Measurements from ENCODE around the gene HAPLN2.

Gene HAPLN2

DNA sequence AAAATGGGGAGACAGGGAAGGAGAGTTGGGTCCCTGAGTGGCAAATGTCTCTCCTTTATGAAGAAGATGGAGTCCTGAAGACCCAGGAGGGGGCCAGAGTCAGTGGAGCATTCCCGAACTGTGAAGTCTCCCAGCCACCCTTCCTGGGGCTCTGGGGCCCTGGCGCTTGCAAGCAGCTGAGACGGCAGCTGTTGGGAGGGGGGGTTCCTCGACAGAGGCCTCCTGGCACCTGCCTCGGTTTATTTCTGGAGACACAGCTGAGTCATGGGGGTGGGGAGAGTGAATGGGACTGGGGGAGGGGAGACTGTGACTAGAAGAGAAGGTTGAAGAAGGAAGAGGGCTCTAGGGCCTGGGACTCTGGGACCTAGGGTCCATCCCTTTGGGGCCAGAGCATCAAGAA is 44.0 kb downstream of the HAPLN2 start:
- no peak for DNase-seq (ENCODE audit: low spot score)

DNA sequence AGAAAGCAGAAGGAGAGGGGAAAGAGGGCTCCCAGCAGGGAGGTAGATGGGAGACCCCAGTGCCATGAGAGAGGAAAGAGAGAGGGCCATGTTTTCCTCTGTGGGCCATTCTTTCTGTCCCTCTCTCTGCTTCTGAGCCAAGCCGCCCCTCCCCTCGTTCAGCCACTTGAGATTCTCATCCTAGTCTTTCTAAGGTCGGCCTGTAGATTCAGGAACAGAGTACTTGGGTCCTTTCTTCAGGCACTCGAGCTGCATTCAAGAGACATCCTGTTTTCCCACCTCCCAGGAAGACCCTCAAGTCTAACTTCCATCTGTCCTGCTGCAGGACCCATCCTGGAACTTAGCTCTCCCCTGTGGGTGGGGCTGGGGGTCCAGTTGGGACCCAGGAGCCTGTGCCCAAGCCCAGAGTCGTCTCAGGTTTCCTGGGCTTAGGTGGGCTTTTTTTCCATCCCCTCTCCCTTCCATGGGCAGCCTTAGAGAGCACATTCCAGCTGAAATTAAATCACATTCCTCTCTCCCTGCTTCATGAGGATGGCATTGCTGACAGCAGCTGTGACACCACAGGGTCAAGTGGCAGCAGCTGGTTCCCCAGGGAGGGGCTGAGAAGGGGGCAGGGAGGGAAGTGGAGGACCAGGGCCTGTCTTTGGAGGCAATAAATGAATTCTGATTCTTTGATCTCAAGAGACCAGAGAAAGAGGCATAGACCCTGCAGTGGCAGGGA is 45.0 kb downstream of the HAPLN2 start:
- DNase-seq (ENCODE audit: low spot score): peak; percentile 37

DNA sequence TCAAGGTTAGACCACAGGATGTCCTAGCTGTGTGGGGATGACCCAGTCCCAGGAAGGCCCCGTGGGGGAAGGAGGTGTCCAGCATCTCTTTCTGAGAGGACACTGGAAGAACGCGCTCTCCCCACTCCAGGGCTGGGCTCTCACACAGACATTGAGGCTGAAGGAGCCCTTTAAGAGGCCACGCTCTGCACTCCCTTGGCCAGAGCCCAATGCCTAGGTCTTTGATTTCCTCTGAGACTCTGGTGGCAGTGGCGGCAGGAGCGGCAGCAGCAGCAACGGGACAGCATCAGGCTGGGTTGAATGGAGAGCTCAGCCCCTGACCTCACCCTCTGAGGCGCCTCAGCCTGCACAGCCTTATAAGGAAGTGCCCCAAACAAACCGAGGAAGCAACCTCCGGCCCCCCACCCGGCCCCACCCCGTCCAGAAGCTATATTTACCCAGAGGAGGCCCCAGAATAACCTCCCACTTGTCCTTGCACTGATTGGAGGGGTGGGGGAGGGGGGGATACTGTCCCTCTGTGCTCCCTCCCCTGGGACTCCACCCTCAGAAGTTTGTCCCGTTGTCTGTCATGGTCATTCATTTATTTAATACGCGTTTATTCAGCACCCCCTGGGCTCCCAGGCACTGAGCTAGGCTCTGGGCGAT is 45.7 kb downstream of the HAPLN2 start:
- peak; percentile 27 for DNase-seq (ENCODE audit: low spot score)

DNA sequence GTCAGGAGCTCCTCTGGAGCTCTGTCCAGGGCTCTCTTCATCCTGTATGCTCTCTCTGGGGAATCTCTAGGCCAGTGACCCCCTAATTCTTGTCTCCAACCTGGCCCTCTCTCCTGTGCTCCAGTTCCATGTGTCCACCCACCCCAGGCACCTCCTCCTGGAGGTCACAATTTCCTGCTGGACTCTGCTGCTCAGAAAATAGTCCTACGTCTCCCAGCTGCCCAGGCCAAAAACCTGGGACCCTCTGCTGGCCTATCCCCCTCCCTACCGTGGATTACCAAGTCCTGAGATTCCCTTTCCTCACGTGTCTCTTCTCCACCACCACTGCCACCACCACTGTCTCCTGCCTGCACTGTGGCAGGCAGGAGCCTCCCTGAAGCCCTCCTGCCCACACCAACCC is 46.3 kb downstream of the HAPLN2 start:
- DNase-seq (ENCODE audit: low spot score): no peak

DNA sequence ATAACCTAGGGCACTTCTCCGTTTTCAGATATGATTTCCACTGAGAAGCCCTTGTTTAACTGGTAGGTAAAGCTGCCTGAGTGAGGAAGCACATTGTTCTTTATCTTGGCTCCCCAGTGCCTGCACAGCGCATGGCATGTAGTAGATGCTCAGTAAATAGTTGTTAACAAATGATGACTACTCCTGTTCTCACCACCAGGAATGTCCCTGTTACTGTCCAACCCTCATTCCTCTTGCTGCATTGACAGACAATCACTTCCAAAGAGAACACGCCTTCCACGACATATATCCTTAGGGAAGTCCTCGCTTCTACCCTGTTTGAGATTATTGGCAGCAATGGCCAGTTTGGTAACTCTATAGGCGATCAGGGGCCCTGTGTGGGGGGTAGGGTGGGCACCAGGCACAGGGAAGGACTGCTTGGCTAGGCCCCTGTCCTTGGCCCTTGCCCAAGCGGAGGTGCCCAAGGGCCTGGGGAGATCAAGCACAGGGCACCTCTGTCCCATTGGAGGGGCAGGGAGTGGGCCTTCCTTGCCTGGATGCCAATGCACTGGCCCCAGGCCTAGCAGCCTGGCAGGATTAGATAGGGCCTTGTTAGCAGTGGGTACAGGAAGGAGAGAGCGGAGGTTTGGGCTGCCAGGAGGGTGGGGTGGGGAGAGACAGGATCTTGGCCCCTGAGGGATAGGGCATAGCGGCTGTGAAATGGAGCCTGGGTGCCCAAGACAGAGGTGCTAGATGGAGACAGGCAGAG is 47.8 kb downstream of the HAPLN2 start:
- DNase-seq (ENCODE audit: low spot score): no peak

DNA sequence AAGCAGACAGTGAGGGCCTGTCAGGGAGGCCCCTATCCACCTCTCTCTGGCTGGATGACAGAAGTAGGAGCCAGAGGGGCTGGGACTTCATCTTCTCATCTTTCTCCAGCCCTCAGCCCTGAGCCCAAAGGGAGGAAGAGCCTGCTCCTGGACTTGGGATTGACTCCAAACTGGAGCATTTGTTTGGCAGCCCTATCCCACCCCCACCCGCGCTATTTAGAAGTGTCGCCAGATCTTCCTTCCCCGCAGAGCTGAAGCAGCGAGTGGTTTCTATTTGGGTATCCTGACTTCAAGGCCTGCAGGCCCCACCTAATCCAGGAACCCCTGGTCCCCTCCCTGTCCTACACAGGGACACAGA is 48.4 kb downstream of the HAPLN2 start:
- DNase-seq (ENCODE audit: low spot score): no peak

DNA sequence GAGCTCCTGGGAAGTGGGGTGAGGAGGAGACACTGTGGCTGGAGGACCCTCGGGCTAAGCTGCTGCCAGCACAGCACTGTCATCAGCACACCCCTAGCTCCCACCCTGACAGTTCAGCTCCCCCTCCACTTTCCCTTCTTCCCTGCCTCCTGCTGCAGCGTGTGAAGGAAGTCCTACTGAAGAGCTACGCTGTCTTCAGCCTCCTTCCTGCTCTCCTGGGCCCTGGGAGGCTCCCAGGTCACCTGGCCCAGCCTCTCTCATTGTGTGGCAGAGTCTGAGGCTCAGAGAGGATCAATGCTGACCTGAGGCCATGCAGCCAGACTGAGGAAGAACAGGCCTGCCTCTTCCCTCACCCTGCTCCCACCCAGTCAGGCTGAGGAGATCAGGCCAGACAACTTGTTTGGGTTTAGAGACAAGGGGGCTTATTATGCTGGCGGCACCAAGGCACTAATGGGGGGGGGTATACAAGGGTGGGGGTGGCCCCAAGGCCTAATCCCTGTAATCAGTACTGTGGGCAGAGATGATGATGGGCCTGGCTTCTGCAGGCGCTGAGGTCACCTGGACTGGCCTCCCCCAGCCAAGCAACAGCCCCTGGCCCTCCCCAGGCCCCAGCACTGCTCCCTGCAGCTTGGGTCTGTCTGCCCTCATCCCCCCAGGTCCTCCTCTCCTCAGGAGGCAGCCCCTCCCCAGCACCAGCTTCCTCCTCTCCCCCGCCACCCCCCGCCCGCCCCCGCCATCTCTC is 48.9 kb downstream of the HAPLN2 start:
- DNase-seq (ENCODE audit: low spot score): no peak

DNA sequence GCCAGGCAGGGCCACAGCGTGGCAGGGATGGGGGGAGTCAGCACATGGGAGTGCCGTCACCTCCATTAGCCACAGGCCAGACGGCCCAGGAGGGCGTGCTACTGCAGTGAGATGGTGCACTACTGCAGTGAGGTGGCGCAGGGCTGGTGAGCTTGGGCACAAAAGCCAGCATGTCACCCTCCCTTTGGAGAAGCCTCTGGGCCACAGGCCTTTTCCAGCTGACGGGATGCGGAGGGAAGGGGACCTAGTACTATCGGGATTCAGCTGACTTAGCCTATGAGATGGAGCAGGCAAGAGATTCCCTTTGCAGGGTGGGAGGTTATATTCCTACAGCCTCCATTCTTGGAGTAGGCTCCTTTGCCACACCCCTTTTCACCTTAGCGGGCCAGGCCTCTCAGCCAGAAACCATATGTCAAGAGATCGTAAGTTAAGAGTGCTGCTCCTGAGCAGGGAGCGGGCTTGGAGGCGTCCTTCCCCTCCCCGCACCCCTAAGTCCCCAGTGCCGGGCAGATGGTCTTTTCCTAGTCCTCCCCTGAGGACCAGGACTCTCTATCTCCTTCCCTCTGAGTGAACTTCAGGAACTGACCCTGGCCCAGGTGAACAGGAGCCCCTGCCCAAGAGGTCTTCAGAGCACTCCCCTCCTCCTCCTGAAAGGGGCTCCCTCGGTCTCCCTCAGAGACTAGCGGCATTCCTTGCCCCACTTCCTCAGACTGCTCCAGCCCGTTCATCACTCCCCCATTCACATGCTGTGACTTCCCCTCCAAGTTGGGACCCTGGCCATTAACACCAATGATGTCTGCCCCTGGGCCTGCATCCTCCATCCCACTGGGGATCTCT is 49.8 kb downstream of the HAPLN2 start:
- no peak for DNase-seq (ENCODE audit: low spot score)

DNA sequence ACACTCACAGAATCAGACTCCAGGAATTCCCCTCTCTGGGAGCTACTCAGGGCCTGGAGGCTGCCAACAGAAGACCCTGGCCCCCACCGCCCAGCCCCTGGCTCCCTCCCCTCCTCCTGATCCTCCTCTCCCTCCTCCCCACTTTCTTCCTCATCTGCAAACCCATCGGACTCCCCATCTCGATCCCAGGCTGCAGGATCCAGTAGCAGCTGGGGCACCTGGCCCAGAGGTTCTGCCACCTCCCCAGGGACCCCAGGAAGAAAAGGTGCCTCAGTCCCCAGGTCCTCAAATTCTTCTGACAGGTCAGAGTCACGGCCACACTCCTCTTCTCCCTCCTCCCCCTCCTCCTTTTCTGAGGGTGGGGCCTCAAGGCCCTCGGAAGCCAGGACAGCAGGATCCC is 50.6 kb downstream of the HAPLN2 start:
- no peak for DNase-seq (ENCODE audit: low spot score)

DNA sequence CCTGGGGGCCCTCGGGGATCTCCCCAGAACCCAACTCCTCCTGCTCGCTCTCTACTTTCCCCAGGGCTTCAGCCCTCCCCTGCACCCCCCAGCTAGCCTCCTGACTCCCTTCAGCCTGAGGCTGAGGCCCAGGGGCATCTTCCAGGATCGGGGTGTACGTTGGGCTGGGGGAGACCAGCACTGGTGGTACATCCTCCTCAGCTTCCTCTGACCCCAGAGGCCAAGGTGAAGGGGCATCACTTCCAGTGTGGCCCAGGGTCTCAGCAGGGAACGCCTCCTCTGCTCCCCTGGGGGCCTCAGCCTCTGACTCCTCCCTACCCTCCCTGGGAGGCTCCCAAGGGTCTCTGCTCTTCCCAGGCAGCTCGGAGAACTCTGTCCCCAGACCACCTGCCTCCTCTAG is 51.1 kb downstream of the HAPLN2 start:
- DNase-seq (ENCODE audit: low spot score): no peak

DNA sequence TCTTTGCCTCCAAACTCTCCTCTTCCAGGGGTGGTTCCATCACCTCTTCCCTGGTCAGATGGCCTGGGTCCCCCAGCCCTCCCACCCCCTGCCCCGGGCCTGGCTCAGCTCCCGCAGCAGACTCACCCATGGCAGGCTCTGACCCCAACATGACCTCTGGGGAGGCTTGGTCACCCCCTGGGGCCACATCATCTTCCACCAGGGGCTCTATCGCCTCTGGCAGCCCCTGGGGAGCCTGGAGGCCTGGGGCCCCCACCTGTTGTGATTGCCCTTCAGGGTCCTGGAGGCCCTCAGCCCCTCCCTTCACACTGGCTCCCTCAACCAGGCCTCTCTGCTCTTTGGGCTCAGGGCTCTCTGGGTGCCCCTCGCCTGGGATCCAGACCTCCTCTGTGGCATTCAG is 51.6 kb downstream of the HAPLN2 start:
- no peak for DNase-seq (ENCODE audit: low spot score)

DNA sequence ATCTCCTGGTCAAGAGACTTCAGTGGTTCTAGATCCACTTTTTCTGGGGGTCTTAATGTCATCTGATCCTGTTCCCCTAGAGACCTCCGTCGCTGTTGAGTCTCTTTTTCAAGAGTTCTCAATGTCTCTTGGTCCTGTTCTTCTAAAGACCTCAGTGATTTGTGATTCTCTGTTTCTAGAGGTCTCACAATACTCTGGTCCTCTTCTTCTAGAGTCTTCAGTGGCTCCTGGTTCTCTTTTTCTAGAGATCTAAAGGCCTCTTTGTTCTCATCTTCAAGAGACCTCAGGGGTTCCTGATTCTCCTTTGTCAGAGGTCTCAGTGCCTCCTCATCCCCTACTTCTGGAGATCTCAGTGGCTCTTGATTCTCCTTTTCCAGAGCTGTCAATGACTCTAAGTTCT is 52.6 kb downstream of the HAPLN2 start:
- DNase-seq (ENCODE audit: low spot score): no peak

DNA sequence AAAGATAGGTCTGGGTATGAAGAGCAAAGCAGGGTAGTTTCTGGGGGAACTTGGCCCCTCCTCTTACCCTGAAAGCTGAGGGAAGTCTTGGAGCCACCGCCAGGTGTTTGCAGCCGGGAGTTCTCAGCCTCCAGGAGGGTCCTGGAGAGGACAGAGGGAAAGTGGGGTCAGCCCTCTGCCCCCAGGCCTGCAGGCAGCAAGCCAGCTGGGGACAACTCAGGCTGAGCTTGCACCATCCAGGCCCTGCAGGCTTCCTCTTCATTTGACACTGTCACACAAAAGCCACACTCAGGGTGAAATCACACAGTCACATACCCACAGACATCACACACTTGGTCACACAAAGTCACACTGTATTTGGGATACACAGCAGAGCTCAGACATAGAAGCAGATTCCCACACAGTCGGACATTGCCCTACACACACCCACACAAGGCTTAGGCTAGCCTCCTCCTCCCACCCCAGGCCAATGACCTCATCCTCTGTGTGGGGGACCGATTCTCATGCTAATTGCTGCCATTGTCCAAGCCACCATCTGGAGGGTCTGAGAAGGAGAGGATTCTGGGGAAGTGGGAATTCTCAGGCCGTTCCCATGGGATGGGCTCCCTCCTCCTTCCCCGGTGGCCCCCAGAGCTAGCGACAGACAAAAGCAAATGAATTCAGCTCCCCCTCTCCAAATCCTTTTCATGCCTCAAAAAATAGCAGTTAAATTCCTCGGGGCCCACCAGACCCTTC is 54.3 kb downstream of the HAPLN2 start:
- DNase-seq (ENCODE audit: low spot score): no peak
